Right ventricle myocardium inferior (tissue), 1 donor: Measurements from ENCODE around the gene IKBKE. TPM values are rescaled to one million over a fixed set of nuclear protein-coding genes. Genes with fewer than 3 reads are reported as not detected.

Source experiments
- ATAC-seq: fragments of 200-7000 bp; cut with Tn5 transposase; one replicate; pipeline ENCODE4 v1.9.1; 2020; ENCODE audit warnings: mild to moderate bottlenecking, moderate library complexity
- DNase-seq: peaks from one replicate; pipeline ENCODE4 v3.0.0; 2021; ENCODE audit errors: missing footprints
- intact Hi-C: fragments of 100-400 bp; cut with DNase I; formaldehyde crosslinking; loops from one replicate; pipeline ENCODE4 v1.11.0; 2022
- total RNA-seq: library from RNA; stranded (reverse); fragmentation: NEBNext Ultra II Directional; extraction: Animal tissue kit (Norgen Biotek cat#: 25700); gene quantifications from one replicate; pipeline ENCODE4 v1.2.1, GENCODE V29; 2021
- donor health status: DM: no; HTN: yes; CAD: no; lungs with severe emphysema.

IKBKE gene
- total RNA-seq, 1 donor from 2014 or later, result 0.62 TPM

DNA sequence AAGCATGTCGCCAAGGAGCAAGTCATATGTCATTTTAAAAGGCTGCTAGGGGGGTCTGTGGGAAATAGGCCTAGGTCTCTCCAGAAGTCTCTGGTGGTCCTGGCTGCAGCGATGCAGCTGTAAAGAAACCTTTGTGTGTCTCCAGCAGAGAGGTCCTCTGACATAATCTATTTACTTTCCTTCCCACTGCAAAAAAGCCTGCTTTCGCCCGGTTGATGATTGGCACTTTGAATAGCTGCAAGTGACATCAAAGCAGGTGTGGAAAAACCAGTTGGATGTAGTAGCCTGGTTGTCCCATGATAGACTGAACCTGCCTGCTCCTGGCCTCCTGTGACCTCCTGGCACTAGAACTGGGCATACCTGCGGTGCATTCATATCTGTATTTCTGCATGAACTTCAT lies 50.9 kb downstream of the IKBKE start:
- no peak for DNase-seq
- no peak for ATAC-seq
- intact Hi-C loops, result no loop called here

GRCh38 chr1:206521694-206522402 lies 51.6 kb downstream of the IKBKE start:
- intact Hi-C loops, result no loop called here
- no peak for ATAC-seq
- no peak for DNase-seq

DNA sequence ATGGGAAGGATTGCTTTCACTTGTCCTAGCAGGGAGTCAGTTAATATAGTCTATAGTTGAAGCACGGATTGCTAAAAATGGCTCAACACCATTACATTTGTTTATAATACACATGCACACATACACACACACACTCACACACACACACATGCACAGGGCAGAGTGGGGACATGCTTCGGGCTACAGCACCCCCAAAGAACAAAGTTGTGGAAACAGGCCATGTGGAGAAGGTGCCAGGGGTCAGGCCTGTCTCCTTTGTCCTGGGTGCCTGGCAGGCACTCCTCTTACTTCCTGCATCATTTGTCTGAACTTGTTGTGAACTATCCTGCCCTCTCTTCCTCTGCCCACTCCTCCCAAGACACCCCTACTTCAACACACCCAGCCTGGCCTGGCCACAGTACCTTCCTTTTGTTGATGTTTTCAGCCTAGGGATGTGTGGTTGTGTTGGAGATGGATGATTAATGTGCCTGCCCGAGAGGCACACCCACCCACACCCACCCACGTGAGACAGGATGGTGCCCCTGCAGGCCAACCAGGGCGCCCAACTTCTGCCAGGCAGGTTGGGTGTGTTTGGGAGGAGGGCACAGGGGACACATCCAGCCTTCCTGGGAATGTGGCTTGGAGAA lies 54.6 kb downstream of the IKBKE start:
- ATAC-seq (peak; percentile 28), DNase-seq (no peak)
- intact Hi-C loops, result no loop called here

GRCh38 chr1:206526064-206526911 lies 56.0 kb downstream of the IKBKE start:
- ATAC-seq, result no peak
- intact Hi-C loops, result no loop called here
- no peak for DNase-seq

- ATAC-seq, result no peak
- DNase-seq, result no peak
- intact Hi-C loops, result no loop called here
These were observed 59.1 kb downstream of the IKBKE start for GRCh38 chr1:206529425-206529824.

DNA sequence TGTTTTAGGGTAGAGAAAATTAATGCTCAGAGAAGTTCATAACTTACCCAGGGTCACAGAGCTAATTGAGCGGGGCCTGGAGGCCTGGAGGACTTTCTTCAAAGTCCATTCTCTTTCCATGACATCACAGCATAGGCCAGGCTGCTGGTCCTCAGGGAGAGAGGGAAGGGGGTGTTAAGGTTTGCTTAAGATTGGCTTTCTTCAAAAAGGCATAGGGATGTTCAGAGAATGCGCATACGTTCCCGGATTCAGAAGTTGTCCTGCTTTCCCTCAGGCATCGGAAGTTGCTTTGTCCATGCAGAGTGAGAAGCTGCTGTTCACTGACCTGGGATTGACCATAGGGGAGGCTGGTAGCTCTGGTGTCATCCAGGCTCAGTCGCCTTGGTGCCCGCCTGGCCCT lies 62.1 kb downstream of the IKBKE start:
- ATAC-seq (no peak), DNase-seq (no peak)
- intact Hi-C loops, result no loop called here

- no peak for ATAC-seq
- intact Hi-C loops, result no loop called here
- no peak for DNase-seq
These were observed 64.3 kb downstream of the IKBKE start for GRCh38 chr1:206534552-206534951.

DNA sequence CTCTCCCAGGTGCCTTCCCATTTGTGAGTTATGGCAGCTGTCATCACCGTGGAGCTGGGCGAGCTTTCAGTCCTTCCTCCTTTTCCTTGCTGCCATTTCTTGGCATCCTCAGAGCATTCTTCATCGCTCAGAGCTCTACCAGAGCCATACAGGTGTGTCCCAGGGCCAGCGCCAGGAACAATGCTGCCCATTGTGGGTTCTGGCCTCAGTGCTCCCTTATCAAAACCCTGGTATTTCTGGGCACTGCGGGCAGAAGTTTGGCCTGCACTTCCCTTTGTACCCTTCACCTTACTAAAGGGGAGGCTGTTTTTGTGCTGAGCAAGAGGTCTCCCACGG lies 65.5 kb downstream of the IKBKE start:
- DNase-seq (no peak), ATAC-seq (no peak)
- intact Hi-C loops, result no loop called here

- intact Hi-C loops, result no loop called here
- DNase-seq (no peak), ATAC-seq (no peak)
These were observed 66.9 kb downstream of the IKBKE start for GRCh38 chr1:206537141-206537540.

DNA sequence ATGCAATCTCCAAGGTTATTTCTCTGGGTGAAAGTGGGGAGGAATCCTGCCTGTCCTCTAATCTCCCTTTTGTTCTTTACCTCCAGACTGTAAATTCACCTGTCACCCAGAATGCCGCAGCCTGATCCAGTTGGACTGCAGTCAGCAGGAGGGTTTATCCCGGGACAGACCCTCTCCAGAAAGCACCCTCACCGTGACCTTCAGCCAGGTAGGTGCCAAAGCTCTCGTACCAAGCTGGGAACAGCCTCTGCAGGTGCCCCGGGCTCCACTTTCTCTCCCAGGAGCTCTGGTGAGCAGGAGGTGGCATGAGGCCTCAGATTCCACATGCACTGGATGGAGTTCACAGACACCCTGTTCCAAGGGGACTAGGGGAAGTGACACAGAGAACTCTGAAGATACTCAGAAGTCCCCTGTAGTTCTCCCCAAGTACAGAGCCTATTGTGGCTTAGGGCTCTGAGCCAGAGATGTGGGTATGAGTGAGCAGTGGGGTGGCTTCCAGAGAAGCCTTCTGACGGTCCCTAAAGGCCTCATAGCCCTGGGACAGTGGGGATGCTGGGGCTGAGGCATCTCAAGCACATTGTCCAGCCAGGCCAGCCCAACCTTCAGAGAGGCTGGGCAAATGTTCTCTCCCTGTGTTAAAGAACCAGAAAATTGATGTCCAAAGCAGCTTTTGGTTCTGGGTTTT lies 68.0 kb downstream of the IKBKE start:
- intact Hi-C loops, result no loop called here
- DNase-seq, result no peak
- ATAC-seq, result no peak

GRCh38 chr1:206538901-206539640 lies 68.8 kb downstream of the IKBKE start:
- intact Hi-C loops, result no loop called here
- DNase-seq, result no peak
- no peak for ATAC-seq

GRCh38 chr1:206540044-206540780 lies 69.9 kb downstream of the IKBKE start:
- ATAC-seq (peak; percentile 75), DNase-seq (no peak)
- intact Hi-C loops, result loop anchor here (5.0 kb wide), 1 partner anchor 48 kb away; no protein-coding TSS in a partner anchor

- intact Hi-C loops, result loop anchor here (5.0 kb wide), 1 partner anchor 49 kb away; no protein-coding TSS in a partner anchor
- DNase-seq, result no peak
- ATAC-seq, result no peak
These were observed 71.1 kb downstream of the IKBKE start for GRCh38 chr1:206541236-206541833.

GRCh38 chr1:206544562-206545257 lies 74.4 kb downstream of the IKBKE start:
- intact Hi-C loops, result loop anchor here (1.0 to 5.0 kb wide), 2 partner anchors 39 to 52 kb away; no protein-coding TSS in a partner anchor
- DNase-seq (peak; percentile 79), ATAC-seq (peak; percentile 62)

- intact Hi-C loops, result no loop called here
- DNase-seq (no peak), ATAC-seq (no peak)
These were observed 75.1 kb downstream of the IKBKE start for GRCh38 chr1:206545351-206545750.
